Naive B cell (primary cell): Measurements from ENCODE around the gene AGRN. TPM values are rescaled to one million over a fixed set of nuclear protein-coding genes. Genes with fewer than 3 reads are reported as not detected.
"Not testable (repeated sequence)": the region's sequence is repeated elsewhere in the genome, so short reads cannot be mapped to it uniquely, and the experiment has no call there.

Experiments used
- ATAC-seq, 2 donors: fragments of 150-1000 bp; cut with Tn5 transposase; 2 replicates each; pipeline ENCODE4 v1.10.0; 2021; ENCODE audit warnings: low read depth in 2 of 2, mild to moderate bottlenecking in 2 of 2, moderate library complexity in 2 of 2
- DNase-seq: peaks from one replicate; pipeline ENCODE4 v3.0.0; 2022
- H3K27ac Mint-ChIP-seq, 6 donors: one replicate each; pipeline ENCODE4 v1.8.0; 2020 to 2022; ENCODE audit warnings: mild to moderate bottlenecking in 6 of 6, mixed read lengths in 6 of 6, moderate library complexity in 5 of 6, inconsistent platforms in 2 of 6
- H3K27me3 Mint-ChIP-seq, 3 donors: one replicate each; pipeline ENCODE4 v1.8.0; 2021 to 2022; ENCODE audit warnings: mixed read lengths in 3 of 3, mild to moderate bottlenecking in 1 of 3
- H3K36me3 Mint-ChIP-seq, 2 donors: one replicate each; pipeline ENCODE4 v1.8.0; 2020 to 2022; ENCODE audit warnings: mixed read lengths in 2 of 2, inconsistent platforms in 1 of 2, mild to moderate bottlenecking in 1 of 2
- H3K4me1 Mint-ChIP-seq, 3 donors: one replicate each; pipeline ENCODE4 v1.8.0; 2020 to 2022; ENCODE audit warnings: mixed read lengths in 3 of 3, inconsistent platforms in 1 of 3, mild to moderate bottlenecking in 1 of 3, moderate library complexity in 1 of 3
- H3K4me3 Mint-ChIP-seq, 8 donors: one replicate each; pipeline ENCODE4 v1.8.0; 2020 to 2022; ENCODE audit warnings: mild to moderate bottlenecking in 8 of 8, mixed read lengths in 8 of 8, moderate library complexity in 8 of 8, inconsistent platforms in 2 of 8
- H3K9me3 Mint-ChIP-seq, 7 donors: one replicate each; pipeline ENCODE4 v1.8.0; 2020 to 2022; ENCODE audit warnings: mixed read lengths in 7 of 7, mild to moderate bottlenecking in 5 of 7, inconsistent platforms in 2 of 7, moderate library complexity in 1 of 7
- polyA plus RNA-seq, 6 donors: library from polyadenylated mRNA; unstranded; fragments of 300-500 nt; fragmentation: Illumina TruSeq; gene quantifications; one replicate each; pipeline ENCODE4 v1.2.3, GENCODE V29; 2021; ENCODE audit warnings: low read depth in 6 of 6

The AGRN gene
- polyA plus RNA-seq, 6 donors from 2014 or later, result 0.04 to 0.52 TPM; not detected in 4

DNA sequence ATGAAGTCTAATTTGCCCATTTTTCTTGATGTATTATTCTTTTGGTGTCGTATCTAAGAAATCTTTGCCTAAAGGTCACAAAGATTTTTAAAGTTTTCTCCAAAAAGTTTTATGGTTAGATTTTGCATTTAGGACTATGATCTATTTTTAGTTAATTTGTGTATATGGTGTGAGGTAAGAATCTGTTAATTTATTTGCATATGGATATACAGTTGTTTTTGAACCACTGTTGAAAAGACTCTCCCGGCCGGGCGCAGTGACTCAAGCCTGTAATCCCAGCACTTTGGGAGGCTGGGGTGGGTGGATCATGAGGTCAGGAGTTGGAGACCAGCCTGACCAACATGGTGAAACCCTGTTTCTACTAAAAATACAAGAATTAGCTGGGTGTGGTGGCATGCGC, 31.9 kb upstream of the AGRN start:
- not testable (repeated sequence) for ATAC-seq, H3K4me3 Mint-ChIP-seq, H3K9me3 Mint-ChIP-seq, H3K4me1 Mint-ChIP-seq, DNase-seq, H3K27ac Mint-ChIP-seq
- H3K27me3 Mint-ChIP-seq, result peaks cover 36 to 86% (median 46%) of the 10 kb centered on the region in 3 donors
- H3K36me3 Mint-ChIP-seq, result peaks cover 6 to 18% of the 10 kb centered on the region in 2 donors

DNA sequence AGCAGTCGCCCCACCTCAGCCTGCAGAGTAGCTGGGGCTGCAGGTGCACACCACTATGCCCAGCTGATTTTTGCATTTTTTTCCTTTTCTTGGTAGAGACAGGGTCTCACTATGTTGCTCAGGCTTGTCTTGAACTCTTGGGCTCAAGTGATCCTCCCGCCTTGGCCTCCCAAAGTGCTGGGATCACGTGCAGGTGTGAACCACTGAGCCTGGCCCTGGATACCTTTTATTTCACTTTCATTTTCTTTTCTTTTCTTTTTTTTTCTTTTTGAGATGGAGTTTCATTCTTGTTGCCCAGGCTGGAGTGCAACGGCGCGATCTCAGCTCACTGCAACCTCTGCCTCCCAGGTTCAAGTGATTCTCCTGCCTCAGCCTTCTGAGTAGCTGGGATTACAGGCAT, 28.6 kb upstream of the AGRN start:
- H3K4me3 Mint-ChIP-seq, ATAC-seq, H3K4me1 Mint-ChIP-seq, H3K9me3 Mint-ChIP-seq, DNase-seq: not testable (repeated sequence)
- Mint-ChIP-seq H3K27me3 (peaks cover 44 to 87% (median 55%) of the 10 kb centered on the region in 3 donors), H3K36me3 (peaks cover 6 to 18% of the 10 kb centered on the region in 2 donors), H3K27ac (peak overlapping the region in 1 of 6 donors; percentile 44)

DNA sequence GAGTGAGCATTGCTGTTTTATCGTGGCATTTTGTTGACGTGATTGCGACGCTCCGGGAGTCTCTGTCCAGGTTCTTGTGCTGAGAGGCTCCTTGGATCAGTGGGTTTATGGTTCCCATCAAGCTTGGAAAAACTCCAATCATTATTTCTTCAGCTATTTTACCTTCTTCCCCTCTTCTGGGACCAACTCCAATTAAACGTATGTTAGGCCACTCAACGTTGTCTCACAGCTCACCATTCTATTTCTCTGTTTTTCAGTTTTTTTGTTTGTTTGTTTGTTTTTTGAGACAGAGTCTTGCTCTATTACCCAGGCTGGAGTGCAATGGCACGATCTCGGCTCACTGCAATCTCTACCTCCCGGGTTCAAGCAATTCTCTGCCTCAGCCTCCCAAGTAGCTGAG, 28.0 kb upstream of the AGRN start:
- DNase-seq (no peak), ATAC-seq (no peak)
- peaks cover 0 to 10% (median 4%) of the 10 kb centered on the region in 7 donors for H3K9me3 Mint-ChIP-seq
- H3K27me3 Mint-ChIP-seq, result peaks cover 44 to 85% (median 58%) of the 10 kb centered on the region in 3 donors
- H3K4me3 Mint-ChIP-seq, result no peak overlapping the region
- no peak overlapping the region for H3K27ac Mint-ChIP-seq
- peaks cover 6 to 18% of the 10 kb centered on the region in 2 donors for H3K36me3 Mint-ChIP-seq
- peaks cover 0 to 10% (median 6%) of the 10 kb centered on the region in 3 donors for H3K4me1 Mint-ChIP-seq

DNA sequence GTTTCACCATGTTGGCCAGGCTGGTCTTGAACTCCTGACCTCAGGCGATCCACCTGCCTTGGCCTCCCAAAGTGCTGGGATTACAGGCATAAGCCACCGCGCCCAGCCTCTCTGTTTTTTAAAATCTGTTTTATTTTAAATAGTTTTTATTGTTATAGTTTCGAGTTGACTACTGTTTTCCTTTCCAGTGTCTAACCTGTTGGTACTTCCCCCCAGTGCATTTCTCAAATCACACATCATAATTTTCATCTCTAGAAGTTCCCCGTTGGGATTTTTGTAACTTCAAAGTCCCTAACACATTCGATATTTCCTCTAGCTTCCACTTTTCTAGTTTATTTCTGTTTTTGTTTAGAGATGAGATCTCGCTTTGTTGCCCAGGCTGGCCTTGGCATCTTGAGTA, 27.6 kb upstream of the AGRN start:
- peaks cover 2 to 14% (median 10%) of the 10 kb centered on the region in 3 donors for H3K4me1 Mint-ChIP-seq
- no peak overlapping the region for H3K27ac Mint-ChIP-seq
- H3K4me3 Mint-ChIP-seq, result no peak overlapping the region
- peaks cover 6 to 18% of the 10 kb centered on the region in 2 donors for H3K36me3 Mint-ChIP-seq
- no peak for DNase-seq
- peaks cover 44 to 89% (median 62%) of the 10 kb centered on the region in 3 donors for H3K27me3 Mint-ChIP-seq
- peaks cover 0 to 10% (median 4%) of the 10 kb centered on the region in 7 donors for H3K9me3 Mint-ChIP-seq
- no peak for ATAC-seq

DNA sequence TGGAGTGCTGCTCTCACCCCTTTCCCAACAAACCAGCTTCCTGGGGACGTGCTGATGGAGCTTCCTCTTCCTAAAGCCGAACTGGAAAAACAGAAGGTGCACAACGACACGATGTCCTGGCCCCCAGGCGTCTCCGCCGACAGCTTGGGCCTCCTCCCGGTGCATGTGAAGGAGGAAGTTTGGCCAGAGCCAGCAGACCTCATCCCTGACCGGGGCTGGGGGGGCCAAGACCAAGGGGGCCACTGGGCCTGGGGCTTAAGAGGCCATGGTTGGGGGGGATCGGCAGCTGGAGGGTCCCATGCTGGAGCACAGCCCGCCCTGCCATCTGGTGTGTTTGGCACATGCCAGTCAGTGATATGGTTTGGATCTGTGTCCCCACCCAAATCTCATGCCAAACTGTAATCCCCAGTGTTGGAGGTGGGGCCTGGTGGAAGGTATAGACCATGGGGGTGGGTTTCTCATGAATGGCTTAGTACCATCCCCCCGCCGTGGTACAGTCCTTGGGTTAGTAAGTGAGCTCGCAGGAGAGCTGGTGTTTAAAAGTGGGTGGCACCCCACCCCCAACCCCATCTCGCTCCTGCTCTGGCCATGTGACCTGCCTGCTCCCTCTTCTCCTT, 26.4 kb upstream of the AGRN start:
- no peak for ATAC-seq
- DNase-seq, result no peak
- peaks cover 0 to 7% (median 4%) of the 10 kb centered on the region in 7 donors for H3K9me3 Mint-ChIP-seq
- H3K27me3 Mint-ChIP-seq, result peaks cover 38 to 84% (median 62%) of the 10 kb centered on the region in 3 donors
- H3K4me3 Mint-ChIP-seq, result no peak overlapping the region
- peaks cover 6 to 18% of the 10 kb centered on the region in 2 donors for H3K36me3 Mint-ChIP-seq
- peaks cover 6 to 16% (median 11%) of the 10 kb centered on the region in 3 donors for H3K4me1 Mint-ChIP-seq
- H3K27ac Mint-ChIP-seq, result no peak overlapping the region

DNA sequence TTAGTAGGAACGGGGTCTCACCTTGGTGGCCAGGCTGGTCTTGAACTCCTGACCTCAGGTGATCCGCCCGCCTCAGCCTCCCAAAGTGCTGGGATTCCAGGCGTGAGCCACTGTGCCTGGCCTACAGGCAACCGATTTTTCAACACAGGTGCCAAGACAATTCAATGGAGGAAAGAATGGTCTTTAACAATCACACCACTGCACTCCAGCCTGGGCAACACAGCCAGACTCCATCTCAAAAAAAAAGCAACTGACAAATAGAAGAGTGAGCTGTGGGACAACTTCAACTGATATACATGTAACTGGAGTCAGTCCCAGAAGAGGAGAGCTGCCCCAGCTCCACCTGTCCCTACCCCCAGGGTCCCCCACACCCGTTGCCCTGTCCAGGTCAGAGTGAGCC, 25.4 kb upstream of the AGRN start:
- H3K27me3 Mint-ChIP-seq, result peaks cover 29 to 73% (median 51%) of the 10 kb centered on the region in 3 donors
- not testable (repeated sequence) for H3K27ac Mint-ChIP-seq, DNase-seq

DNA sequence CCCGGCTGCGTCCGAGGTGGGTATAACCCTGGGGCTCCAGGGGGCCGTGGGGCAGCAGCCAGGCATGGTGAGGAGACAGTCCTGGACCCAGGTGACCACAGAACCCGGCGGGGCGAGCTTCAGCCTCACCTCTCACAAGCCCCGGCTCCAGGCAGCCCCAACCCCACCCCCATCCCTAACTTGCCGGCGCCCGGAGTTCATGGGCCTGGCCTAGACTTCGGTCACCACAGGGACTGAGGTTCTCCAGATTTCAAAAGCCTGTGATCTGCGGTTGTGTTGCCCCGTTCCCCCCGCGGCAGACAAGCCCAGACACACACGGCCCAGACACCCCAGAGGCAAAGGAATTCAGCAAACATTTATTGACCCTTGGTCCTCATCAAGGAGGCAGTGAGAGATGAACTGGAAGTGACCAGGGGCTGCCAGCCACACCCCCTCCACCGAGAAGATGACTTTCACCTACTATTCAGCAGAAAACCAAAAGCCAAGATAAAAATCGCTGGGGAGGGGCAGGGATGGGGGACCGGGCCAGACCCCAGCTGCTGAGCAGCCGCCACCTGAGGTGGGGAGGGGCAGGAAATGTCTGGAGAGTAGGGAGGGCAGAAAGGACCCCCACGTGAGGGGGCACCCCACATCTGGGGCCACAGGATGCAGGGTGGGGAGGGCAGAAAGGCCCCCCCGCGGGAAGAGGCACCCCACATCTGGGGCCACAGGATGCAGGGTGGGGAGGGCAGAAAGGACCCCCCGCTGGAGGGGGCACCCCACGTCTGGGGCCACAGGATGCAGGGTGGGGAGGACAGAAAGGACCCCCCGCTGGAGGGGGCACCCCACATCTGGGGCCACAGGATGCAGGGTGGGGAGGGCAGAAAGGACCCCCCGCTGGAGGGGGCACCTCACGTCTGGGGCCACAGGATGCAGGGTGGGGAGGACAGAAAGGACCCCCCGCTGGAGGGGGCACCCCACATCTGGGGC, 24.0 kb upstream of the AGRN start:
- ATAC-seq (no peak), DNase-seq (no peak)
- Mint-ChIP-seq H3K9me3 (peaks cover 0 to 7% (median 3%) of the 10 kb centered on the region in 7 donors), H3K27me3 (peaks cover 29 to 66% (median 54%) of the 10 kb centered on the region in 3 donors), H3K4me1 (peaks cover 12 to 20% (median 13%) of the 10 kb centered on the region in 3 donors), H3K27ac (peak overlapping the region in 1 of 6 donors; percentile 61), H3K36me3 (peaks cover 6 to 13% of the 10 kb centered on the region in 2 donors), H3K4me3 (peak overlapping the region in 2 of 8 donors; percentile 15 to 57)

More for the DNA sequence above, 25.4 kb upstream of the AGRN start:
- Mint-ChIP-seq H3K36me3 (peaks cover 6 to 13% of the 10 kb centered on the region in 2 donors), H3K4me1 (peaks cover 6 to 16% (median 11%) of the 10 kb centered on the region in 3 donors), H3K4me3 (peak overlapping the region in 1 of 8 donors; percentile 20)
- ATAC-seq, H3K9me3 Mint-ChIP-seq: not testable (repeated sequence)

DNA sequence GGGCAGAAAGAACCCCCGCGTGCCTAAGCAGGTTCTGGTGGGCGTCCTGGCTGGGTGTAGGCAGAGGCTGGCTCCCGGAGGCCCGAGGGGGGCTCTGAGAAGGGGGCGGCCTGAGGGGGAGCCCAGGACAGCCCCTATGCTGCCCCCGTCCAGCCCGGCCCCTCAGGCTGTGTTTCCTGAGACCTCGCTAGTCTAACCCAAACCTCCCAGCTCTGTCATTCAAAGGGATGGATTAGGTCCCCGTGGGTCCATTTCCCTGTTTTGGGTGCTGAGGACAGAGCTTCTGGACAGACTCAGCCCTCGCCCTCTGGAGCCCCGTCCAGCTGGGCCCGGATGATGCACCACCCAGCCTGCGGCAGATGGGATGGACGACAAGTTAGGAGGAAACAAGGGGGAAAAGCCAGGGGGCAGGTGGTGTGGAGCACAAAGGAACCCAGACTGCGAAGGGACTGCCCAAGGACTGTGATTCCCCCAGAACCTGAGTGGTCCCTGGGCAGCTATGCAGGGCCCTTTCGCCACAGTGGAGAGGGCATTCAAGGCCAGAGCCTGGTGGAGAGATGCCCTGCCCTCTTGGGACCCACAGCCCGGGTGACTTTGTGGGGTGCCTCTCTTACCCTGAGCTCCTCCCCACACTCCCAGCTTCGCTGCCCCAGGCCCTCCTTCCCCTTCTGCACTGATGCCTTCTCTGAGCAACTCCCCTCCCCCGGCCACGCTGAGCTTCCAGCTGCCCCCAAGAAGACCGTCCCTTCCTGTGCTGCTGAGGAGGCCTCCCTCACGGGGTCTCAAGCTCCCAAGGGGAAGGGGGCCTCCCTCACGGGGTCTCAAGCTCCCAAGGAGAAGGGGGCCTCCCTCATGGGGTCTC, 22.8 kb upstream of the AGRN start:
- peaks cover 6 to 7% of the 10 kb centered on the region in 2 donors for H3K36me3 Mint-ChIP-seq
- DNase-seq, result no peak
- peaks cover 15 to 19% (median 17%) of the 10 kb centered on the region in 3 donors for H3K4me1 Mint-ChIP-seq
- H3K27me3 Mint-ChIP-seq, result peaks cover 26 to 57% (median 46%) of the 10 kb centered on the region in 3 donors
- peaks cover 0 to 6% (median 0%) of the 10 kb centered on the region in 7 donors for H3K9me3 Mint-ChIP-seq
- peak overlapping the region in 3 of 6 donors; percentile 59 to 88 (median 71) for H3K27ac Mint-ChIP-seq
- ATAC-seq, result no peak
- peak overlapping the region in 5 of 8 donors; percentile 26 to 77 (median 51) for H3K4me3 Mint-ChIP-seq

DNA sequence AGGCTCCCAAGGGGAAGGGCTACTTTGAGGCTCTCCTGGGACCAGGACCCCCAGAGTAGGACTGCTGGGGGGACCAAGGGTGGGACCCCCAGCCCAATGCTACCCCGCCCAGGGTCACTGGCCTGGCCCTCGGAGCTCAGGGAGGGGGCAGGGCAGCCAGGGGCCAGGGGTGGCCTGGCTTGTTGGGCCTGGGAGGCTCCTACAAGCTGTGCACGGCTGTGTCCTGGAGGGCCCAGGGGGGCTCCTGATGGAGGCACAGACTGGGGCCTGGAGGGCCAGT, 22.3 kb upstream of the AGRN start:
- H3K4me3 Mint-ChIP-seq, result peak overlapping the region in 2 of 8 donors; percentile 25 to 48
- H3K36me3 Mint-ChIP-seq, result peaks cover 1 to 3% of the 10 kb centered on the region in 2 donors
- peaks cover 23 to 51% (median 40%) of the 10 kb centered on the region in 3 donors for H3K27me3 Mint-ChIP-seq
- H3K4me1 Mint-ChIP-seq, result peaks cover 15 to 20% (median 19%) of the 10 kb centered on the region in 3 donors
- peak overlapping the region in 2 of 6 donors; percentile 59 to 71 for H3K27ac Mint-ChIP-seq
- no peak for DNase-seq
- ATAC-seq, result no peak
- peaks cover 0 to 2% (median 0%) of the 10 kb centered on the region in 7 donors for H3K9me3 Mint-ChIP-seq

DNA sequence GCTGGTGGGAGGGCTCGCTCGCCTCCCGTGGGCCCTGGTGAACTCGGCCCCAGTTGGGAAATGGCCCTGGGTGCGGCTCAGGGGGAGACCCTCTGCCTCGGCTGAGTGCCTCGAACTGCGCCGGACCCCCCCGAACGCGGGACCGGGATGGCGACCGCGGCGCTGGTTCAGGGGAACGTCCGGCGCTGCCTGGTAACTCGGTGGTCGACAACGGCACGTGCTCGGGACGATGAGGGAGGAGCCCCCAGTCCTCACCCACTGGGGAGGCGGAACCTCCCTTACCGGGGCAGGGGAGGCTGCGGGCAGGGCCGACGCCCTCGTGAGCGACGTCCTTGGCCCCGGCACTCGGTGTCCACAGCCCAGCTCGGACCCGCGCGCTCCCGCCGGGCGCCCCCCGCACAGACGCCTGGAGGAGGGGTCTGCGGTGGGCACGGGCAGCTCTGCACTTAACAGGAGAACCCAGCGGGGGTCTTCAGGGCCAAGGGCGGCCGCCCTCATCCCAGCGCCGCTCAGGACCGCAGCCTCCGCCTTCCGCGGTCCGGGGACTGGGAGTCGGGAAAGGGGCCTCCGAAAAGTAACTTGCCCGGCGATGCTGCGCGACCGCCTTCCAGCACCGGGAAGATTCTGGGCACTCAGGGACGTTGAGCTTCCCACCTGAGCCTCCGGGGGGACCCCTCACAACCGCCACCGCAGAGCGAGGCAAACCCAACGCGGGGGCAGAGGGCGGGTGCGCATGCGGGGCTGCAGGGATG, 21.8 kb upstream of the AGRN start:
- ATAC-seq (no peak), DNase-seq (no peak)
- H3K4me3 Mint-ChIP-seq, result peak overlapping the region in 6 of 8 donors; percentile 38 to 79 (median 58)
- H3K27ac Mint-ChIP-seq, result peak overlapping the region in 2 of 6 donors; percentile 71 to 87
- H3K4me1 Mint-ChIP-seq, result peaks cover 15 to 20% (median 19%) of the 10 kb centered on the region in 3 donors
- no peaks in the 10 kb centered on the region for H3K36me3 Mint-ChIP-seq
- H3K27me3 Mint-ChIP-seq, result peaks cover 24 to 50% (median 35%) of the 10 kb centered on the region in 3 donors
- no peaks in the 10 kb centered on the region for H3K9me3 Mint-ChIP-seq

DNA sequence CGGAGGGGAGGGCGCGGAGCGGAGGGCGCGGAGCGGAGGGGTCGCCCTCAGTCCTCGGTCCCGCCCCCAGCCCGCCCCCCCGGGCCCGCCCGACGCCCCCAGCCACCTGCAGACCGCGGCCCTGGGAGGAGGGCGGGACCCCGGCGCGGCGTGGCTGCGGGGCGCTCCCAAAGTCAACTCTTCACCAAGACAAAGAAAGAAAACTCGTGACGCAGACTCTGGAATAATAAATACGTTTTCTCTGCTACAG, 21.2 kb upstream of the AGRN start:
- no peak for DNase-seq
- Mint-ChIP-seq H3K27me3 (peaks cover 27 to 50% (median 35%) of the 10 kb centered on the region in 3 donors), H3K9me3 (no peaks in the 10 kb centered on the region), H3K4me1 (peaks cover 15 to 20% (median 19%) of the 10 kb centered on the region in 3 donors), H3K36me3 (no peaks in the 10 kb centered on the region), H3K4me3 (peak overlapping the region in 6 of 8 donors; percentile 43 to 79 (median 51)), H3K27ac (peak overlapping the region in 2 of 6 donors; percentile 71 to 87)
- ATAC-seq, result no peak

DNA sequence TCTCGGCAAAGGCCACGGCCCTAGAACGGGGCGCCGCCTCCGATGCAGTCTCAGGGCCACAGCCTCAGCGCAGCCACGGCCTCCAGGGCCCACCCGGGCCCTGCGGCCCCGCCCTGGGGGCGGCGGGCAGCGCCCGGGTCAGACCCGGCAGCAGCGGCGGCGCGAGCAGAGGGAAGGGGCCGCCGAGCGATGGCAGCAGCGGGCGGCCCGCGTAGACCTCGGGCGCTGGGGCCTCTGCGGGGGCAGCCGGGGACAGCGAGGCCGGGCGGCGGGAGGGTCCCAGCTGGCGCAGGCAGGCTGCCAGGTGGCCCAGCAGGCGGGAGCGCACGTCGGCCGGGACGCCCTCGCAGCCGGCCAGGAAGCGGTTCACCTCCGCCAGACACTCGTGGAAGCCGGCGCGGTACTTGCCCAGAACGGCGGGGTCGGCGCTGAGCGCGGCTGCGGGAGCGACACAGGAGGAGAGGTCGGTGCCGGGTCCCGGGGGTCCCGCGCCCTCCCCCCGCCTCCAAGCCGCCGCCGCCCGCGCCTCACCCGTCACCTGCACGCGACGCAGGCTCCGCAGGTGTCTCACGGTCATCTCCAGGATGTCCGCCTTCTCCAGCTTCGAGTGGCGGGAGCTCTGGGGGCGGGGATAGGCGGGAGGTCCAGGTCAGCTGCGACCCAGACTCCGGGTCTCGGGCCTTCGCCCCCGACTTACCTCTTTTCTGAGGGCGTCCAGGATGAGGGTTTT, 20.8 kb upstream of the AGRN start:
- ATAC-seq (peak; percentile 5 to 8), DNase-seq (peak; percentile 39)
- peak overlapping the region in 1 of 6 donors; percentile 71 for H3K27ac Mint-ChIP-seq
- peak overlapping the region; percentile 30 to 79 (median 64) for H3K4me3 Mint-ChIP-seq
- H3K27me3 Mint-ChIP-seq, result peaks cover 27 to 52% (median 37%) of the 10 kb centered on the region in 3 donors
- no peaks in the 10 kb centered on the region for H3K9me3 Mint-ChIP-seq
- no peaks in the 10 kb centered on the region for H3K36me3 Mint-ChIP-seq
- H3K4me1 Mint-ChIP-seq, result peaks cover 15 to 20% (median 19%) of the 10 kb centered on the region in 3 donors
